DND-41 (cell line): ENCODE data around the gene LGR6.

Source experiments
- CTCF ChIP-seq: IDR thresholded peaks from 2 replicates; pipeline ENCODE4 v1.5.1; 2012; ENCODE audit warnings: borderline replicate concordance, low read length, moderate library complexity, mild to moderate bottlenecking; ENCODE audit not compliant: poor library complexity, severe bottlenecking; ENCODE audit errors: extremely low read depth
- EZH2 ChIP-seq: IDR thresholded peaks from 3 replicates; pipeline ENCODE4 v1.6.1; 2012; ENCODE audit warnings: borderline replicate concordance, low read depth, mild to moderate bottlenecking, moderate library complexity, low read length, inconsistent platforms; ENCODE audit not compliant: severe bottlenecking

- TF ChIP-seq CTCF (no peak), EZH2 (no peak)
Observed at GRCh38 chr1:202165267-202165941, 28.2 kb upstream of the LGR6 start.
